Fibroblast of pulmonary artery (primary cell): Measurements from ENCODE around the gene RPS6KA3.

Experiments used
- DNase-seq: peaks from one replicate; pipeline ENCODE4 v3.0.0-alpha.2; 2010; ENCODE audit warnings: low read depth
- H3K4me3 ChIP-seq: replicated peaks from 2 replicates; pipeline ENCODE4 v1.5.1; 2011; ENCODE audit warnings: low read depth, mild to moderate bottlenecking, control low read depth, low read length, moderate library complexity
- CTCF ChIP-seq: IDR thresholded peaks from 2 replicates; pipeline ENCODE4 v1.5.1; 2011; ENCODE audit warnings: mild to moderate bottlenecking, control low read depth, low read length, inconsistent platforms; ENCODE audit errors: missing control alignments

RPS6KA3 gene

DNA sequence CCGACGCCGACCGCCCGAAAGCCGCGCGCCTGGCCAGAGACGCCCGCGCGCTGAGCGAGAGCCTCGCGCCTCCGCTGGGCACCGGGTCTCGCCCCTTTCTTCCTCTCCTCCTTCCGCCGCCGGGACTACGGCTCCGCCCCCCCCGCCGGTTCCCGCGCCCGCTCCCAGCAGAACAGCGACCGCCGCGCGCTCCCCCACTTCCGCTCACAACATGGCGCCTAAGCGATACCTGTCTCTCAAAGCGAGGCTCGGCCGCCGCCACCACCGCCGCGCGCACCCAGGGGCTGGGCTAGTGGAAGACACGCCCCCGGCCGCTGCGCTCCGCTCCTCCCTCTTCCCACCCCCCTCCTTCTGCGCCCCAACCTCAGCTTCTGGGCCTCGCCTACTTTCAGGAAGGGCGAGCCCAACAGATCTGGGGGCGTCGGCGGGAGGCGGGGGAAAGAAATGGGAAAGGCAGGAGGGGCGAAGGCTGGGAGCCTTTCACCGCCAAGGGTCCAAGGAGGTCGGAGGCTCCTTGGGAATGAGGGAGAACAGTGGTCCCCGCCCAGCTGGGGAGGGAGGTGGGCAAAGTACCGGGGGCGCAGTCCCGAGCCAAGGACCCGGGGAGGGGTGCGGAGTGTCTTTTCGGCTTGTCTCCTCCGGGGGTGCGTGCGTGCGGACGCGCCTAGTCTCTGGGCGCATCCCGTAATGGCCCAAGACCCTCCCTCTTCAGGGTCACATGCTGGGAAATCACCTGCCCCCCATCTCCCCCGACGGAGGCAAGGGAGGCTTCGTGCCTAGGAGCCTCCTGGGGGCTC is at the start of gene RPS6KA3:
Gene RPS6KA3 (minus strand): TSS at position 100 of the 797 bp plus-strand sequence. CDS start 277 bp downstream, outside the sequence.
- TF ChIP-seq CTCF = no peak
- peak within 1 kb of the TSS; percentile 73 for H3K4me3 ChIP-seq
- DNase-seq = peak; percentile 85

DNA sequence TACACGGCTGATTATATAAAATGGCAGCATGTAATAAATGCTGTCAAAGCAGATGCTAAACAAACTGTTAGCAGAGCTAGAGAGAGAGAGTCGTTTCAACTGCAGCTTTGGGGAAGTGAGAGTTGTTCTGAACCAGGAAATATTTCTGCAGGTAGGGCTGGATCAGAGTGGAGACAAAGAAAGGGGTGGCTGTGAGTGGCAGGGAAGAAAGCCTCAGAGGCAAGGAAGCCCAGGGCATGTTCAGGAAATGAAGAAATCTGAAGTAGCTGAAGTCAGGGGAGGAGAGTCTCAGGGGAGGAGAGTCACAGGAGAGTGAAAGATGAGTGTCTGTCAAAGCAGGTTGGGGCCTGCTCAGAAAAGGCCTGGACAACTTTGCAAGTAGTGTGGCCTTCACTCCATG is 48.4 kb upstream of the RPS6KA3 start:
- no peak overlapping the region for H3K4me3 ChIP-seq
- DNase-seq = no peak
- TF ChIP-seq CTCF = no peak

GRCh38 chrX:20313899-20314298 is 47.2 kb upstream of the RPS6KA3 start:
- no peak for TF ChIP-seq CTCF
- DNase-seq = no peak

GRCh38 chrX:20312018-20312417 is 45.3 kb upstream of the RPS6KA3 start:
- DNase-seq = no peak
- H3K4me3 ChIP-seq = no peak overlapping the region
- TF ChIP-seq CTCF = no peak

More at GRCh38 chrX:20313899-20314298, 47.2 kb upstream of the RPS6KA3 start:
- no peak overlapping the region for H3K4me3 ChIP-seq

- TF ChIP-seq CTCF = no peak
- no peak overlapping the region for H3K4me3 ChIP-seq
- no peak for DNase-seq
These were observed 44.8 kb upstream of the RPS6KA3 start for GRCh38 chrX:20311505-20311904.

- H3K4me3 ChIP-seq = no peak overlapping the region
- DNase-seq = no peak
- no peak for TF ChIP-seq CTCF
These were observed 43.1 kb upstream of the RPS6KA3 start for GRCh38 chrX:20309806-20310205.

DNA sequence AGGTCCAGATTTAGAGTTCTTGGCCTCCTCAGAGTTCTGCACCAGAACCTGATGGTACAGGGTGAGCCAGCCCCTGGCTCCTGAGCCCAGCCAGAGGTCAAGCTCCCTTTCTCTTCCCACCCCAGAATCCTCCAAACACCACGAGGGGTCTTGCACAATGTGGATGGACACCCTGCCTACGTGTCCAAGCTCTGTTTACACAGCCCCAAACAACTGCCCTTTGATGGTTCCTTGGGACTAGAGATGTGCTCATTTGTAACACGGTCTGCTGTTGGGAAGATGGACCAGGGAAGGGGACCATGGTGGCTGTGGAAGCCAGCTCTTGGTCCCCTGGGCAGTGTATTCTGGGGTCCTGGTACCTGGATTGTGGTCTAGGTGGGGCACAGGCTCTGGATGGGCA is 40.0 kb upstream of the RPS6KA3 start:
- DNase-seq = no peak
- H3K4me3 ChIP-seq = no peak overlapping the region
- no peak for TF ChIP-seq CTCF
